ENCODE data around the gene LRP4. TPM values are rescaled to one million over a fixed set of nuclear protein-coding genes. Genes with fewer than 3 reads are reported as not detected.

The LRP4 gene
- total and polyA plus RNA-seq, 2 of the 4 experiments (the other 2 are of a cell fraction), result 4.1 to 5.8 TPM

DNA sequence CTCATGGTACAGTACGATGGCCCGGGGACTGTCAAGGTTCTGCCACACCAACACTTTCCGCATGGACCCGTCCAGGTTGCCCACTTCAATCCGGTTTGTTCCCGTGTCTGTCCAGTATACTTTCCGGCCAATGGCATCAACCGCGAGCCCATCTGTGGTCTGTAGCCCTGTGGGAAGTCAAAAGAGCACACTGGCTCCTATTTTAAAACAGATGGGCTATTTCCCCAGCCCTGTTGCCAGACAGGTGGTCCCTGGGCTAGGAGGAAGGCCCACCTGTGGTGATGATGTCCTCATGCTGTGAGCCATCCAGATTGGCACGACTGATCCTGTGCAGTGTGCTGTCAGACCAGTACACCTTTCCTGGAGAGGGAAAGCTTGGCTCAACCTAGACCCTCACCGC lies 41.9 kb downstream of the LRP4 start:
- H3K23ac ChIP-seq (ENCODE audit: low read depth, low read length), result no peak overlapping the region
- 93% methylated on average over 6 of the region's 11 CpGs; no CpG with 5 or more reads in 1 of the 2 experiments for WGBS, 2 experiments (ENCODE audit: extremely low coverage in 2 of 2, insufficient read length in 1 of 2)
- H3K36me3 ChIP-seq (ENCODE audit: control insufficient read depth, insufficient read depth, low read length), result peaks cover 26% of the 10 kb centered on the region
- H3K4me3 ChIP-seq (ENCODE audit: insufficient read depth, low read depth, low read length), result no peak overlapping the region
- BruUV-seq (replicated peaks), result no TSS peak
- dilution Hi-C loops (cut with HindIII; ENCODE audit: low sequenced_read_pairs, unreplicated experiment) (no loop called here), in situ Hi-C loops (cut with MboI; ENCODE audit: low sequenced_read_pairs) (loop anchor here (25.0 kb wide), 1 partner anchor 486 kb away; the partner anchor contains the start of gene MYBPC3), intact Hi-C loops (cut with micrococcal nuclease) (no loop called here)
- no peak overlapping the region for H3K9ac ChIP-seq (ENCODE audit: low read depth, low read length)
- peaks cover 7% of the 10 kb centered on the region; the same call in 1 of the 2 replicates for H3K9me1 ChIP-seq (ENCODE audit: insufficient read depth, low read length)
- H2AK5ac ChIP-seq (ENCODE audit: low read depth, low read length), result no peak overlapping the region
- ChIA-PET POLR2A (ENCODE audit: unreplicated experiment) (no interaction called here), CTCF (interaction anchor here (0.6 to 1.4 kb wide), 3 partner anchors 12 to 277 kb away, joined by 3 to 4 read pairs (median 3); no protein-coding TSS in a partner anchor)
- H3K4me2 ChIP-seq (ENCODE audit: low read depth, low read length), result no peak overlapping the region
- no peak overlapping the region for H3K14ac ChIP-seq (replicated peaks; ENCODE audit: low read depth, low read length)
- TF ChIP-seq CHD1 (IDR thresholded peaks at IDR 0.05; ENCODE audit: low read depth, low read length), result no peak
- no peak for TF ChIP-seq NFE2L2 (IDR thresholded peaks at IDR 0.05; ENCODE audit: low read depth, low read length)
- no peak for TF ChIP-seq MAFK (IDR thresholded peaks at IDR 0.05; ENCODE audit: low read depth, low read length)
- TF ChIP-seq RCOR1 (IDR thresholded peaks at IDR 0.05; ENCODE audit: insufficient replicate concordance, low read length), result no peak
- TF ChIP-seq SMC3 (IDR thresholded peaks at IDR 0.05; ENCODE audit: low read depth, low read length), result no peak
- TF ChIP-seq USF2 (IDR thresholded peaks at IDR 0.05; ENCODE audit: low read depth, low read length), result no peak
- no peak for TF ChIP-seq MXI1 (IDR thresholded peaks at IDR 0.05; ENCODE audit: borderline replicate concordance, low read depth, low read length)
- TF ChIP-seq CEBPB (IDR thresholded peaks at IDR 0.05; ENCODE audit: low read depth, low read length), result no peak
- no peak for TF ChIP-seq FOS (IDR thresholded peaks at IDR 0.05; ENCODE audit: low read depth, low read length)
- TF ChIP-seq, protein P1, sequence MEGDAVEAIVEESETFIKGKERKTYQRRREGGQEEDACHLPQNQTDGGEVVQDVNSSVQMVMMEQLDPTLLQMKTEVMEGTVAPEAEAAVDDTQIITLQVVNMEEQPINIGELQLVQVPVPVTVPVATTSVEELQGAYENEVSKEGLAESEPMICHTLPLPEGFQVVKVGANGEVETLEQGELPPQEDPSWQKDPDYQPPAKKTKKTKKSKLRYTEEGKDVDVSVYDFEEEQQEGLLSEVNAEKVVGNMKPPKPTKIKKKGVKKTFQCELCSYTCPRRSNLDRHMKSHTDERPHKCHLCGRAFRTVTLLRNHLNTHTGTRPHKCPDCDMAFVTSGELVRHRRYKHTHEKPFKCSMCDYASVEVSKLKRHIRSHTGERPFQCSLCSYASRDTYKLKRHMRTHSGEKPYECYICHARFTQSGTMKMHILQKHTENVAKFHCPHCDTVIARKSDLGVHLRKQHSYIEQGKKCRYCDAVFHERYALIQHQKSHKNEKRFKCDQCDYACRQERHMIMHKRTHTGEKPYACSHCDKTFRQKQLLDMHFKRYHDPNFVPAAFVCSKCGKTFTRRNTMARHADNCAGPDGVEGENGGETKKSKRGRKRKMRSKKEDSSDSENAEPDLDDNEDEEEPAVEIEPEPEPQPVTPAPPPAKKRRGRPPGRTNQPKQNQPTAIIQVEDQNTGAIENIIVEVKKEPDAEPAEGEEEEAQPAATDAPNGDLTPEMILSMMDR (conservative IDR thresholded peaks at IDR 0.05; ENCODE audit: low read depth, low read length), result no peak
- TF ChIP-seq BHLHE40 (IDR thresholded peaks at IDR 0.05; ENCODE audit: low read depth, low read length), result no peak
- TF ChIP-seq RFX5 (IDR thresholded peaks at IDR 0.05; ENCODE audit: low read depth, low read length), result no peak
- TF ChIP-seq POLR2A (IDR thresholded peaks at IDR 0.05; ENCODE audit: low read depth, low read length), result no peak
- no peak for TF ChIP-seq MAZ (IDR thresholded peaks at IDR 0.05; ENCODE audit: borderline replicate concordance, low read depth, low read length)
- H4K20me1 ChIP-seq (ENCODE audit: insufficient read depth, low read length), result no peaks in the 10 kb centered on the region; the same call in 1 of the 2 replicates
- no peak overlapping the region for H2BK15ac ChIP-seq (ENCODE audit: low read depth, low read length)
- no peak overlapping the region for H3K27ac ChIP-seq (ENCODE audit: insufficient read depth, low read length)
- no peak overlapping the region for H4K5ac ChIP-seq (ENCODE audit: low read depth, low read length)
- H2BK120ac ChIP-seq (ENCODE audit: low read depth, low read length), result no peak overlapping the region
- H3K27me3 ChIP-seq (ENCODE audit: control insufficient read depth, insufficient read depth, low read length), result no peaks in the 10 kb centered on the region
- H4K91ac ChIP-seq (ENCODE audit: insufficient read depth, low read depth, low read length), result no peak overlapping the region
- H3K9me3 ChIP-seq (ENCODE audit: control insufficient read depth, insufficient read depth, low read length), result no peaks in the 10 kb centered on the region
- H3K4ac ChIP-seq (ENCODE audit: low read depth, low read length), result no peak overlapping the region
- H3K18ac ChIP-seq (ENCODE audit: low read depth, low read length), result no peak overlapping the region
- no peak for ATAC-seq (ENCODE audit: low read depth)
- H2BK5ac ChIP-seq (ENCODE audit: low read depth, low read length, poor library complexity, severe bottlenecking), result no peak overlapping the region
- no peak overlapping the region for H3K56ac ChIP-seq (ENCODE audit: extremely low read depth, insufficient read depth, low read length)
- H3K4me1 ChIP-seq (ENCODE audit: control insufficient read depth, insufficient read depth, low read length), result no peaks in the 10 kb centered on the region
- no peak overlapping the region for H2AFZ ChIP-seq (replicated peaks; ENCODE audit: low read length, poor library complexity)
- no peaks in the 10 kb centered on the region for H3K79me1 ChIP-seq (ENCODE audit: low read depth in 1 of 2, low read length in 2 of 2)
- H2AK9ac ChIP-seq (replicated peaks; ENCODE audit: low read depth, low read length, poor library complexity), result no peak overlapping the region
- H2BK20ac ChIP-seq (ENCODE audit: low read depth, low read length), result no peak overlapping the region
- no peak for DNase-seq
- no peak overlapping the region for H4K8ac ChIP-seq (ENCODE audit: low read depth in 2 of 2, low read length in 2 of 2)
